HepG2 (cell line): Measurements from ENCODE around the gene TANGO2. TPM values are rescaled to one million over a fixed set of nuclear protein-coding genes. Genes with fewer than 3 reads are reported as not detected.

Source experiments
- ADNP ChIP-seq: sonication (generic); formaldehyde crosslinking; IDR thresholded peaks from 2 replicates; pipeline ENCODE4 v1.4.0; 2020; ENCODE audit warnings: missing genetic modification reagents
- ARID2 ChIP-seq: sonication (generic); formaldehyde crosslinking; IDR thresholded peaks from 2 replicates; pipeline ENCODE4 v1.8.1; 2022; ENCODE audit warnings: mild to moderate bottlenecking, missing genetic modification reagents, borderline replicate concordance
- CC2D1A ChIP-seq: sonication (generic); formaldehyde crosslinking; IDR thresholded peaks from 2 replicates; pipeline ENCODE4 v1.8.1; 2023; ENCODE audit warnings: mild to moderate bottlenecking, missing genetic modification reagents
- HBP1 ChIP-seq: IDR thresholded peaks from 2 replicates; pipeline ENCODE4 v1.6.1; 2016; ENCODE audit warnings: low read depth, control low read depth
- HNF4G ChIP-seq, 2 experiments: sonication (generic) in 1 of 2; formaldehyde crosslinking in 1 of 2; IDR thresholded peaks; 2 replicates each; pipeline versions ENCODE4 v1.4.0 to v1.6.1; 2011 to 2020; ENCODE audit warnings: borderline replicate concordance in 2 of 2, low read depth in 2 of 2, mild to moderate bottlenecking in 2 of 2, low read length in 1 of 2, missing genetic modification reagents in 1 of 2, moderate library complexity in 1 of 2
- MAX ChIP-seq: IDR thresholded peaks from 2 replicates; pipeline ENCODE4 v1.6.1; 2012; ENCODE audit warnings: inconsistent platforms
- RAD21 ChIP-seq: fragments of 450-650 bp; formaldehyde crosslinking; IDR thresholded peaks from 2 replicates; pipeline ENCODE4 v1.5.0; 2020; ENCODE audit warnings: mild to moderate bottlenecking
- TRIM24 ChIP-seq: sonication (generic); formaldehyde crosslinking; IDR thresholded peaks from 2 replicates; pipeline ENCODE4 v1.8.0; 2022; ENCODE audit warnings: mild to moderate bottlenecking, missing genetic modification reagents
- ZMYM4 ChIP-seq: sonication (generic); formaldehyde crosslinking; IDR thresholded peaks from 2 replicates; pipeline ENCODE4 v1.8.1; 2023; ENCODE audit warnings: mild to moderate bottlenecking, missing genetic modification reagents
- ZNF142 ChIP-seq: sonication (generic); formaldehyde crosslinking; IDR thresholded peaks from 2 replicates; pipeline ENCODE4 v1.4.0; 2020; ENCODE audit warnings: missing genetic modification reagents
- ZNF646 ChIP-seq: sonication (generic); formaldehyde crosslinking; IDR thresholded peaks from 2 replicates; pipeline ENCODE4 v1.9.0; 2021; ENCODE audit warnings: mild to moderate bottlenecking, missing genetic modification reagents
- polyA plus RNA-seq, 8 experiments: library from polyadenylated mRNA; depleted of rRNA in 3 of 8; stranded (reverse) in 7 of 8; unstranded in 1 of 8; fragments of >200 nt; fragmentation: Illumina TruSeq in 4 of 8; extraction: Trizol in 4 of 8; gene quantifications; 2 replicates each; pipeline versions ENCODE4 v1.2.1 to v1.2.3, GENCODE V29; 2011 to 2016; ENCODE audit warnings: low read depth in 4 of 8, missing spikeins in 1 of 8, mixed read lengths in 1 of 8; ENCODE audit not compliant: insufficient read depth in 1 of 8
- total RNA-seq, 5 experiments: library from RNA; depleted of rRNA; stranded (reverse); fragments of >200 nt; fragmentation: Illumina TruSeq; extraction: Trizol; gene quantifications; 2 replicates each; pipeline ENCODE4 v1.2.3, GENCODE V29; 2016; ENCODE audit warnings: low read depth in 1 of 5
- TF ChIP-seq, protein P1 (sequence below): IDR thresholded peaks from 2 replicates; pipeline ENCODE4 v1.6.1; 2016; ENCODE audit warnings: mild to moderate bottlenecking

Gene TANGO2
- total and polyA plus RNA-seq, 2 of the 13 experiments (the other 11 are each of a cell fraction or from before 2014, with no cell fraction given) = 12.9 to 14.8 TPM

DNA sequence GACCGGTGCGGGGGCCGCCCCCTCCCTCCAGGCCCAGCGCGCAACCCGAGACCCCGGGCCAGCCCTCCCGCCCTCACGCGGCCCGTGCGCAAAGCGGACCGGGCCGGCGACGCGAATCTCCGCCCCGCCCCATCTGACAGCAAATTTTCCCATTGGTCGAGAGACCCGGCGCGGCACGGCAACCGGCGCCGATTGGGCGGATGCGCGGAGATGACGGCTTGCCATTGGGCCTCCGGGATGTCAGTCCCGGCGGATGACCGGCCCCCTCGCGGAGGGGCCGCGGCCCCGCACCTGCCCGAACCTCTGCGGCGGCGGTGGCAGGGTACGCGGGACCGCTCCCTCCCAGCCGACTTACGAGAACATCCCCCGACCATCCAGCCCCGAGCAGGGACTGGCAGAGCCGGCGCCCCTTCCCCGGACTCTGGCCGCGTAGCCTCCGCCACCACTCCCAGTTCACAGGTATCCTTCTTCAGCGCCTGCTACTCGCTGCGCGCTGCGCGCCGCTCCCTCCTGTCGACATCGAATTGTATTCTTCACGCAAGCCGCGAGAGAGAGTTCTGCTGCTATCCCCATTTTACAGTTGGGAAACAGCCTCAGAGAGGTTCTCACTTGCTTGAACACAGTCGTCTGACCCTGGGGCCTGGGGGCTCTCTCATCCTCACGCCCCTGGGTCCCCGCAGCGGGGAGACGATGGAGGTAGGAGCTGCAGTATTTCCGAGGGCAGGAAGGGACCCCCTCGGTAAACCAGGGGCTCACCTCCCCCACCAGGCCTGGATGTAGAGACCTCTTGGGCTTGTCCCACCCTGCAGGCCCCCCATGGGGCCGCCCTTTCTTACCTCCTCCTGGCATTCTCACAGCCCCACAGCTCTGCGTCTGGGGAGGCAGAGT lies 3.9 kb upstream of the TANGO2 start, which contains the start of gene ARVCF (continued):
- TF ChIP-seq ZNF142 (CRISPR knock-in tag) = no peak
- no peak for TF ChIP-seq CC2D1A
- peak; percentile 57; the same call in 1 of the 2 replicates for TF ChIP-seq MAX
- TF ChIP-seq HBP1 (CRISPR knock-in tag) = no peak
- 0 out of 2 replicates have a peak, but pooled peaks have one; percentile 15 for TF ChIP-seq HNF4G (IDR thresholded peaks at IDR 0.05; ENCODE audit: borderline replicate concordance, low read depth, low read length)
- TF ChIP-seq HNF4G (CRISPR knock-in tag; IDR thresholded peaks at IDR 0.05; ENCODE audit: borderline replicate concordance, low read depth) = no peak
- TF ChIP-seq ADNP (CRISPR knock-in tag) = no peak
- no peak for TF ChIP-seq ZMYM4 (CRISPR knock-in tag)
- TF ChIP-seq, protein P1, sequence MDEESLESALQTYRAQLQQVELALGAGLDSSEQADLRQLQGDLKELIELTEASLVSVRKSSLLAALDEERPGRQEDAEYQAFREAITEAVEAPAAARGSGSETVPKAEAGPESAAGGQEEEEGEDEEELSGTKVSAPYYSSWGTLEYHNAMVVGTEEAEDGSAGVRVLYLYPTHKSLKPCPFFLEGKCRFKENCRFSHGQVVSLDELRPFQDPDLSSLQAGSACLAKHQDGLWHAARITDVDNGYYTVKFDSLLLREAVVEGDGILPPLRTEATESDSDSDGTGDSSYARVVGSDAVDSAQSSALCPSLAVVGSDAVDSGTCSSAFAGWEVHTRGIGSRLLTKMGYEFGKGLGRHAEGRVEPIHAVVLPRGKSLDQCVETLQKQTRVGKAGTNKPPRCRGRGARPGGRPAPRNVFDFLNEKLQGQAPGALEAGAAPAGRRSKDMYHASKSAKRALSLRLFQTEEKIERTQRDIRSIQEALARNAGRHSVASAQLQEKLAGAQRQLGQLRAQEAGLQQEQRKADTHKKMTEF (CRISPR knock-in tag) = 0 out of 2 replicates have a peak, but pooled peaks have one; percentile 39
- no peak for TF ChIP-seq RAD21
- TF ChIP-seq ARID2 (CRISPR knock-in tag) = no peak
- no peak for TF ChIP-seq TRIM24 (CRISPR knock-in tag)
- TF ChIP-seq ZNF646 (CRISPR knock-in tag) = no peak
